Uterus (tissue), 4 donors: ENCODE data around the gene SBF2. TPM values are rescaled to one million over a fixed set of nuclear protein-coding genes. Genes with fewer than 3 reads are reported as not detected.

Experiments
- DNase-seq, 2 donors: peaks; one replicate each; pipeline ENCODE4 v3.0.0-alpha.2; 2019 to 2020
- H3K27ac ChIP-seq, 2 donors: fragments of 200-600 bp; sonication (generic); 1 replicate in 1 of 2; 2 replicates in 1 of 2; pipeline ENCODE4 v1.5.1; 2016 to 2018
- H3K27me3 ChIP-seq, 2 donors: fragments of 200-600 bp; sonication (generic); one replicate each; pipeline ENCODE4 v1.5.1; 2018 to 2019; ENCODE audit warnings: control low read depth in 1 of 2
- H3K36me3 ChIP-seq, 2 donors: fragments of 200-600 bp; sonication (generic); one replicate each; pipeline ENCODE4 v1.5.1; 2019; ENCODE audit warnings: control low read depth in 1 of 2
- H3K4me1 ChIP-seq, 2 donors: fragments of 200-600 bp; sonication (generic); one replicate each; pipeline ENCODE4 v1.5.1; 2018 to 2019; ENCODE audit warnings: control low read depth in 1 of 2
- H3K4me3 ChIP-seq, 2 donors: fragments of 200-600 bp; sonication (generic); 1 replicate in 1 of 2; 2 replicates in 1 of 2; pipeline ENCODE4 v1.5.1; 2018 to 2019; ENCODE audit warnings: mild to moderate bottlenecking in 1 of 2
- H3K9me3 ChIP-seq, 2 donors: fragments of 200-600 bp; sonication (generic); one replicate each; pipeline ENCODE4 v1.5.1; 2019; ENCODE audit warnings: control low read depth in 1 of 2
- CTCF ChIP-seq, 4 experiments: fragments of 200-600 bp in 2 of 4; fragments of 450-650 bp in 2 of 4; sonication (generic) in 2 of 4; IDR thresholded peaks; one replicate each; pipeline ENCODE4 v1.5.1; 2016 to 2019; ENCODE audit warnings: antibody characterized with exemption in 4 of 4, mild to moderate bottlenecking in 2 of 4, moderate library complexity in 1 of 4
- POLR2A ChIP-seq, 2 donors: fragments of 450-650 bp; IDR thresholded peaks; one replicate each; pipeline ENCODE4 v1.6.1; 2016; ENCODE audit warnings: antibody characterized with exemption in 2 of 2, mild to moderate bottlenecking in 1 of 2, moderate library complexity in 1 of 2
- intact Hi-C: fragments of 100-400 bp; cut with DNase I; formaldehyde crosslinking; loops from one replicate; pipeline ENCODE4 v1.15.1; 2023; ENCODE audit warnings: low total_unique reads
- total RNA-seq, 4 donors: library from RNA; depleted of rRNA in 3 of 4; stranded (reverse); fragments of >200 nt in 3 of 4; gene quantifications; one replicate each; pipeline versions ENCODE4 v1.1.0 to v1.2.4, GENCODE V29; 2014 to 2023
- donor health status: DM: yes; HTN: yes; CAD: no.

The SBF2 gene
- total RNA-seq, 4 donors from 2014 or later, result 45.0 to 202 (median 98.0) TPM

GRCh38 chr11:9957072-9957471 is 336.9 kb downstream of the SBF2 start:
- Histone ChIP-seq H3K4me1 (no peaks in the 10 kb centered on the region), H3K4me3 (no peak overlapping the region), H3K36me3 (no peaks in the 10 kb centered on the region), H3K27ac (no peak overlapping the region), H3K27me3 (no peaks in the 10 kb centered on the region), H3K9me3 (no peaks in the 10 kb centered on the region)
- no peak for TF ChIP-seq POLR2A (IDR thresholded peaks at IDR 0.05)
- no peak for TF ChIP-seq CTCF (IDR thresholded peaks at IDR 0.05)
- intact Hi-C loops, result no loop called here
- DNase-seq, result no peak

GRCh38 chr11:9956483-9956882 is 337.5 kb downstream of the SBF2 start:
- no peak for DNase-seq
- H3K36me3 ChIP-seq, result no peaks in the 10 kb centered on the region
- H3K9me3 ChIP-seq, result no peaks in the 10 kb centered on the region
- intact Hi-C loops, result no loop called here
- no peak overlapping the region for H3K27ac ChIP-seq
- no peaks in the 10 kb centered on the region for H3K4me1 ChIP-seq
- H3K27me3 ChIP-seq, result no peaks in the 10 kb centered on the region
- H3K4me3 ChIP-seq, result no peak overlapping the region
- TF ChIP-seq CTCF (IDR thresholded peaks at IDR 0.05), result no peak
- no peak for TF ChIP-seq POLR2A (IDR thresholded peaks at IDR 0.05)

- intact Hi-C loops, result no loop called here
- no peaks in the 10 kb centered on the region for H3K4me1 ChIP-seq
- no peaks in the 10 kb centered on the region for H3K36me3 ChIP-seq
- H3K4me3 ChIP-seq, result no peak overlapping the region
- peak overlapping the region in 1 of 2 donors; percentile 17 for H3K27ac ChIP-seq
- TF ChIP-seq CTCF (IDR thresholded peaks at IDR 0.05) (no peak), POLR2A (IDR thresholded peaks at IDR 0.05) (no peak)
- no peaks in the 10 kb centered on the region for H3K27me3 ChIP-seq
- DNase-seq, result no peak
- no peaks in the 10 kb centered on the region for H3K9me3 ChIP-seq
Measured at GRCh38 chr11:9955391-9955790, 338.6 kb downstream of the SBF2 start.

- intact Hi-C loops, result no loop called here
Measured at GRCh38 chr11:9953994-9954626, 339.9 kb downstream of the SBF2 start.

More at GRCh38 chr11:9953994-9954626, 339.9 kb downstream of the SBF2 start:
- no peak for DNase-seq
- H3K4me3 ChIP-seq, result no peak overlapping the region
- no peaks in the 10 kb centered on the region for H3K27me3 ChIP-seq
- peak overlapping the region; percentile 17 to 47 for H3K27ac ChIP-seq
- H3K9me3 ChIP-seq, result no peaks in the 10 kb centered on the region
- TF ChIP-seq CTCF (IDR thresholded peaks at IDR 0.05), result no peak
- TF ChIP-seq POLR2A (IDR thresholded peaks at IDR 0.05), result no peak
- no peaks in the 10 kb centered on the region for H3K4me1 ChIP-seq
- H3K36me3 ChIP-seq, result no peaks in the 10 kb centered on the region
